ENCODE measurements around the gene GALNT2. TPM values are rescaled to one million over a fixed set of nuclear protein-coding genes. Genes with fewer than 3 reads are reported as not detected.

Gene GALNT2
- total RNA-seq, 3 donors from 2014 or later: 29.5 to 59.1 (median 55.2) TPM

- no peak for TF ChIP-seq CTCF (IDR thresholded peaks at IDR 0.05)
- intact Hi-C loops (cut with DNase I, micrococcal nuclease): no loop called here
- Histone ChIP-seq H3K36me3 (ENCODE audit: low read depth) (no peaks in the 10 kb centered on the region), H3K4me1 (ENCODE audit: low read depth) (peaks cover 20% of the 10 kb centered on the region), H3K4me3 (no peak overlapping the region), H3K9me3 (no peaks in the 10 kb centered on the region)
- DNase-seq: no peak
- ATAC-seq: no peak
These were observed 217.9 kb downstream of the GALNT2 start for GRCh38 chr1:230284891-230285290.

GRCh38 chr1:230285351-230285750 lies 218.3 kb downstream of the GALNT2 start:
- no peak for TF ChIP-seq CTCF (IDR thresholded peaks at IDR 0.05)
- DNase-seq: no peak
- ATAC-seq: no peak

GRCh38 chr1:230286166-230286889 lies 219.3 kb downstream of the GALNT2 start:
- intact Hi-C loops (cut with DNase I, micrococcal nuclease): no loop called here
- Histone ChIP-seq H3K36me3 (ENCODE audit: low read depth) (no peaks in the 10 kb centered on the region), H3K4me3 (no peak overlapping the region), H3K9me3 (no peaks in the 10 kb centered on the region), H3K4me1 (ENCODE audit: low read depth) (peaks cover 14% of the 10 kb centered on the region)
- DNase-seq (no peak), ATAC-seq (no peak)
- no peak for TF ChIP-seq CTCF (IDR thresholded peaks at IDR 0.05)

More at GRCh38 chr1:230285351-230285750, 218.3 kb downstream of the GALNT2 start:
- Histone ChIP-seq H3K4me1 (ENCODE audit: low read depth) (peaks cover 20% of the 10 kb centered on the region), H3K36me3 (ENCODE audit: low read depth) (no peaks in the 10 kb centered on the region), H3K4me3 (no peak overlapping the region), H3K9me3 (no peaks in the 10 kb centered on the region)
- intact Hi-C loops (cut with DNase I, micrococcal nuclease): no loop called here

- Histone ChIP-seq H3K9me3 (no peaks in the 10 kb centered on the region), H3K4me1 (ENCODE audit: low read depth) (peaks cover 8% of the 10 kb centered on the region), H3K36me3 (ENCODE audit: low read depth) (no peaks in the 10 kb centered on the region), H3K4me3 (no peak overlapping the region)
- intact Hi-C loops (cut with DNase I, micrococcal nuclease): no loop called here
- DNase-seq (no peak), ATAC-seq (no peak)
- no peak for TF ChIP-seq CTCF (IDR thresholded peaks at IDR 0.05)
These were observed 219.8 kb downstream of the GALNT2 start for GRCh38 chr1:230286890-230287269.

- no peaks in the 10 kb centered on the region for H3K9me3 ChIP-seq
- no peaks in the 10 kb centered on the region for H3K36me3 ChIP-seq (ENCODE audit: low read depth)
- no peak for ATAC-seq
- no peak for TF ChIP-seq CTCF (IDR thresholded peaks at IDR 0.05)
- intact Hi-C loops (cut with DNase I, micrococcal nuclease): no loop called here
- H3K4me1 ChIP-seq (ENCODE audit: low read depth): no peaks in the 10 kb centered on the region
- no peak overlapping the region for H3K4me3 ChIP-seq
- DNase-seq: no peak
These were observed 220.8 kb downstream of the GALNT2 start for GRCh38 chr1:230287674-230288315.

All from mucosa of descending colon (tissue), 3 donors.